ENCODE data around the gene MAP1LC3A.

The MAP1LC3A gene

GRCh38 chr20:34549929-34550305 is 8.6 kb upstream of the MAP1LC3A start:
- DNase-seq = no peak

- no peak for DNase-seq
These were observed 5.9 kb upstream of the MAP1LC3A start for GRCh38 chr20:34552569-34552968.

- peak; percentile 19 for DNase-seq
These were observed 5.1 kb upstream of the MAP1LC3A start for GRCh38 chr20:34553366-34553867.

GRCh38 chr20:34557936-34558319 is 590 bp upstream of the MAP1LC3A start:
- peak; percentile 74 for DNase-seq

GRCh38 chr20:34559311-34560140 is 1.0 kb downstream of the MAP1LC3A start:
- DNase-seq = peak; percentile 17

- no peak for DNase-seq
These were observed 1.6 kb downstream of the MAP1LC3A start for GRCh38 chr20:34560141-34560523.

GRCh38 chr20:34560614-34561013 is 2.1 kb downstream of the MAP1LC3A start:
- DNase-seq = no peak

- DNase-seq = no peak
These were observed 3.1 kb downstream of the MAP1LC3A start for GRCh38 chr20:34561661-34562060.

GRCh38 chr20:34562641-34563040 is 4.1 kb downstream of the MAP1LC3A start:
- DNase-seq = peak; percentile 62

- no peak for DNase-seq
These were observed 6.3 kb downstream of the MAP1LC3A start for GRCh38 chr20:34564833-34565232.

GRCh38 chr20:34566978-34567891 is 8.7 kb downstream of the MAP1LC3A start:
- DNase-seq = no peak

GRCh38 chr20:34567892-34568865 is 9.7 kb downstream of the MAP1LC3A start:
- DNase-seq = no peak

- DNase-seq = no peak
These were observed 11.1 kb downstream of the MAP1LC3A start for GRCh38 chr20:34569598-34569997.

GRCh38 chr20:34570859-34571306 is 12.4 kb downstream of the MAP1LC3A start:
- peak; percentile 30 for DNase-seq

- DNase-seq = peak; percentile 10
These were observed 13.2 kb downstream of the MAP1LC3A start for GRCh38 chr20:34571753-34572152.

GRCh38 chr20:34573541-34574300 is 15.2 kb downstream of the MAP1LC3A start:
- DNase-seq = no peak

- no peak for DNase-seq
These were observed 15.9 kb downstream of the MAP1LC3A start for GRCh38 chr20:34574426-34574825.

- no peak for DNase-seq
These were observed 16.3 kb downstream of the MAP1LC3A start for GRCh38 chr20:34574861-34575260.

GRCh38 chr20:34575271-34575670 is 16.8 kb downstream of the MAP1LC3A start:
- DNase-seq = no peak

- DNase-seq = no peak
These were observed 17.2 kb downstream of the MAP1LC3A start for GRCh38 chr20:34575756-34576155.

- no peak for DNase-seq
These were observed 18.5 kb downstream of the MAP1LC3A start for GRCh38 chr20:34577061-34577460.

GRCh38 chr20:34578025-34578424 is 19.5 kb downstream of the MAP1LC3A start:
- no peak for DNase-seq

Data from NCI-H69 (cell line).